Panc1 (cell line): ENCODE data around the gene NCAPG. TPM values are rescaled to one million over a fixed set of nuclear protein-coding genes. Genes with fewer than 3 reads are reported as not detected.
A peak's percentile ranks its signal among the peaks of the same experiment; 100 is the strongest.
"Not testable (repeated sequence)": the region's sequence is repeated elsewhere in the genome, so short reads cannot be mapped to it uniquely, and the experiment has no call there.

Source experiments
- ATAC-seq: fragments of 200-7000 bp; cut with Tn5 transposase; 2 replicates; pipeline ENCODE4 v1.9.1; 2020; ENCODE audit warnings: mild to moderate bottlenecking, moderate library complexity
- BruUV-seq: library from RNA; stranded (reverse); fragments of 400-500 nt; replicated peaks from 2 replicates; lab custom pipeline; 2021; lab: Mats Ljungman, UMichigan
- CTCF ChIA-PET: fragments of 300-600 bp; sonication (Branson Sonifier 250); formaldehyde crosslinking; loops from one replicate; lab custom pipeline; 2022; ENCODE audit warnings: antibody characterized with exemption; lab: Charles Lee
- POLR2A ChIA-PET: fragments of 300-600 bp; sonication (Branson Sonifier 250); formaldehyde crosslinking; loops from one replicate; lab custom pipeline; 2022; ENCODE audit warnings: antibody characterized with exemption; lab: Charles Lee
- DNase-seq: peaks from one replicate; pipeline ENCODE4 v3.0.0-alpha.2; 2010; ENCODE audit warnings: low read depth, low spot score
- H3K27ac ChIP-seq: 2 replicates; pipeline ENCODE4 v1.5.1; 2011; ENCODE audit warnings: mild to moderate bottlenecking, low read length, inconsistent platforms
- H3K27me3 ChIP-seq: fragments of 200-500 bp; sonication (Bioruptor generic); 2 replicates; pipeline ENCODE4 v1.6.0; 2014; ENCODE audit warnings: low read length, inconsistent platforms; ENCODE audit not compliant: control insufficient read depth, insufficient read depth
- H3K36me3 ChIP-seq: fragments of 200-500 bp; sonication (Bioruptor generic); 2 replicates; pipeline ENCODE4 v1.5.1; 2014; ENCODE audit warnings: inconsistent platforms, mild to moderate bottlenecking, low read length, moderate library complexity; ENCODE audit not compliant: control insufficient read depth, insufficient read depth
- H3K4me1 ChIP-seq: 2 replicates; pipeline ENCODE4 v1.5.1; 2011; ENCODE audit warnings: inconsistent platforms, mild to moderate bottlenecking, low read length, moderate library complexity; ENCODE audit not compliant: control insufficient read depth, insufficient read depth
- H3K4me3 ChIP-seq, 2 experiments: 2 replicates each; pipeline ENCODE4 v1.5.1; 2011 to 2012; ENCODE audit warnings: low read depth in 2 of 2, low read length in 2 of 2, mild to moderate bottlenecking in 2 of 2, inconsistent platforms in 1 of 2, moderate library complexity in 1 of 2
- H3K9me3 ChIP-seq: fragments of 200-500 bp; sonication (Bioruptor generic); 2 replicates; pipeline ENCODE4 v1.5.1; 2014; ENCODE audit warnings: low read depth, mild to moderate bottlenecking, inconsistent platforms, low read length, moderate library complexity; ENCODE audit not compliant: control insufficient read depth, insufficient read depth
- CTCF ChIP-seq: fragments of 450-650 bp; IDR thresholded peaks from 2 replicates; pipeline ENCODE4 v1.5.1; 2017; ENCODE audit warnings: mild to moderate bottlenecking
- POLR2AphosphoS5 ChIP-seq: IDR thresholded peaks from 2 replicates; pipeline ENCODE4 v1.6.1; 2012; ENCODE audit warnings: mild to moderate bottlenecking, low read depth, low read length, moderate library complexity
- SIN3A ChIP-seq: IDR thresholded peaks from 2 replicates; pipeline ENCODE4 v1.6.1; 2012; ENCODE audit warnings: low read depth, mild to moderate bottlenecking, low read length, moderate library complexity, borderline replicate concordance; ENCODE audit not compliant: insufficient read depth
- TCF7L2 ChIP-seq: IDR thresholded peaks from 2 replicates; pipeline ENCODE4 v1.6.1; 2011; ENCODE audit warnings: mild to moderate bottlenecking, low read depth, low read length, inconsistent platforms
- in situ Hi-C: cut with HindIII; loops from 2 replicates; pipeline ENCODE4 v1.10.0; 2016; ENCODE audit warnings: low sequenced_read_pairs, low pct_unique_long_range_greater_than_20kb
- intact Hi-C: fragments of 100-400 bp; cut with micrococcal nuclease; formaldehyde crosslinking; loops from one replicate; pipeline ENCODE4 v1.10.0; 2022; ENCODE audit not compliant: unreplicated experiment
- total RNA-seq: library from RNA; stranded (reverse); gene quantifications from one replicate; pipeline ENCODE4 v1.2.1, GENCODE V29; 2021; ENCODE audit not compliant: unreplicated experiment
- TF ChIP-seq, protein P1 (sequence below), 2 experiments: IDR thresholded peaks; 2 replicates each; pipeline ENCODE4 v1.6.1; 2011 to 2012; ENCODE audit warnings: low read depth in 2 of 2, control low read depth in 1 of 2, low read length in 1 of 2, mild to moderate bottlenecking in 1 of 2, moderate library complexity in 1 of 2; ENCODE audit not compliant: insufficient read depth in 1 of 2

NCAPG gene
- total RNA-seq, 1 experiment from 2014 or later, result 31.0 TPM

DNA sequence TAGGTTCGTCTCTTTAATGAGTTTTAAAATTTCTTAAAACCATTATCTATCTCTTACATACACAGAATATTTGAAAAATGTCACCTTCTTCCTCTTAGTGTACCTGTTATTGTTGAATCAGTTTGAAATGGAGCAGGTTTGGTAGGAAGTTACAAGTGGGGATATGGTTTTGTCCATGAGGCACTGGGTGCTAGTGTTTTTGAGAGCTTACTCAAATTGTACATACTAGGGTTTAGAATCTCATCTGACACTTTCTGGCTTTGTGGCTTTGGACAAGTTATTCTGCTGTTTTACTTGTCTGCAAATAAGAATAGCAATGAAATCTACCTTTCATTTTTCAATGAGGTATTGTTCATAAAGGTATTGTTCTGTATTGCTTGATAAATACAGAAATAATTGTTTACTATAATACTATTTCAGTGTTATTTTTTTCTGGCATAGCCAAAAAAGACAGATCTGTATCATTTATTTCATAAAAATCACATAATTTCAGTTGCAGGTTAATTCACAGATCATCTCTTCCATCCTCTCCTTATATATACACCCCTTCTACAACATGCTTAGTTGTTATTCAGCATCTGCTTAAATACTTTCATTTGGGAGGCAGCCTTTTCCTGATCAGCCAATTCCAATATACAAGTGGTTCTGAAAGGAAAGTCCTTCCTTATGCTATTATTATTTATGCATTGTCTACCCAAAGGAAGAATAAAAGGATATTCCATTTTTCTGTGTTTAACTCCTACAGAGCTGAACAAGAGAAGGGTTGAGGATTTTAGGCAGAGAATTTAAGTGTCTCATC, 13.3 kb downstream of the NCAPG start:
- ChIA-PET CTCF (no interaction called here), POLR2A (no interaction called here)
- intact Hi-C loops, result no loop called here
- no peaks in the 10 kb centered on the region for H3K4me1 ChIP-seq
- no TSS peak for BruUV-seq
- ATAC-seq, result no peak
- DNase-seq, result no peak
- no peaks in the 10 kb centered on the region for H3K9me3 ChIP-seq
- H3K4me3 ChIP-seq, result no peak overlapping the region
- H3K36me3 ChIP-seq, result peaks cover 45% of the 10 kb centered on the region
- no peak overlapping the region for H3K27ac ChIP-seq
- in situ Hi-C loops, result no loop called here
- no peak for TF ChIP-seq TCF7L2
- H3K27me3 ChIP-seq, result no peaks in the 10 kb centered on the region

DNA sequence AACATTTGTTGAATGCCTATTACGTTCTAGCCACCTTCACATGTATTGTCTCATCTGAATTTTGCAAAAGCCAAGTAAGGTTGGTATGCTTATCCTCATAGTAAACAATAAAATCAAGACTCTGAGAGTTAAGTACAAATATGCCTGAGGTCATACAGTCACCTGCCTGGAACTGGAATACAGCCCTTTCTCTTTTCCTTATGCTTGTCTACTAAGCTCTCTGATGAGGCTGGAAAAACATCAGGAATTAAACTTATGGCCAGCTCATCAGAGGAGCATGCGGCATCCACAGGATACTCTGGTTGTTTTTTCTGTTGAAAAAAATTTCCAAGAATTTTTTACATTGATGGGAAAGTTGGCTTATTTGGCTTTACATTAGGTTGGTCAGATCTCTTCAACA, 35.5 kb downstream of the NCAPG start:
- ChIA-PET CTCF (no interaction called here), POLR2A (no interaction called here)
- no peaks in the 10 kb centered on the region for H3K4me1 ChIP-seq
- peaks cover 11% of the 10 kb centered on the region; the same call in 1 of the 2 replicates for H3K36me3 ChIP-seq
- intact Hi-C loops, result loop anchor here (10.0 kb wide), 1 partner anchor 749 kb away; no protein-coding TSS in a partner anchor
- H3K27me3 ChIP-seq, result no peaks in the 10 kb centered on the region
- ATAC-seq, result peak; percentile 38; the same call in 1 of the 2 replicates
- no TSS peak for BruUV-seq
- no peak overlapping the region for H3K27ac ChIP-seq
- in situ Hi-C loops, result no loop called here
- H3K4me3 ChIP-seq, result no peak overlapping the region
- H3K9me3 ChIP-seq, result no peaks in the 10 kb centered on the region
- TF ChIP-seq POLR2AphosphoS5 (no peak), TCF7L2 (no peak), CTCF (no peak), SIN3A (no peak)
- TF ChIP-seq, protein P1, sequence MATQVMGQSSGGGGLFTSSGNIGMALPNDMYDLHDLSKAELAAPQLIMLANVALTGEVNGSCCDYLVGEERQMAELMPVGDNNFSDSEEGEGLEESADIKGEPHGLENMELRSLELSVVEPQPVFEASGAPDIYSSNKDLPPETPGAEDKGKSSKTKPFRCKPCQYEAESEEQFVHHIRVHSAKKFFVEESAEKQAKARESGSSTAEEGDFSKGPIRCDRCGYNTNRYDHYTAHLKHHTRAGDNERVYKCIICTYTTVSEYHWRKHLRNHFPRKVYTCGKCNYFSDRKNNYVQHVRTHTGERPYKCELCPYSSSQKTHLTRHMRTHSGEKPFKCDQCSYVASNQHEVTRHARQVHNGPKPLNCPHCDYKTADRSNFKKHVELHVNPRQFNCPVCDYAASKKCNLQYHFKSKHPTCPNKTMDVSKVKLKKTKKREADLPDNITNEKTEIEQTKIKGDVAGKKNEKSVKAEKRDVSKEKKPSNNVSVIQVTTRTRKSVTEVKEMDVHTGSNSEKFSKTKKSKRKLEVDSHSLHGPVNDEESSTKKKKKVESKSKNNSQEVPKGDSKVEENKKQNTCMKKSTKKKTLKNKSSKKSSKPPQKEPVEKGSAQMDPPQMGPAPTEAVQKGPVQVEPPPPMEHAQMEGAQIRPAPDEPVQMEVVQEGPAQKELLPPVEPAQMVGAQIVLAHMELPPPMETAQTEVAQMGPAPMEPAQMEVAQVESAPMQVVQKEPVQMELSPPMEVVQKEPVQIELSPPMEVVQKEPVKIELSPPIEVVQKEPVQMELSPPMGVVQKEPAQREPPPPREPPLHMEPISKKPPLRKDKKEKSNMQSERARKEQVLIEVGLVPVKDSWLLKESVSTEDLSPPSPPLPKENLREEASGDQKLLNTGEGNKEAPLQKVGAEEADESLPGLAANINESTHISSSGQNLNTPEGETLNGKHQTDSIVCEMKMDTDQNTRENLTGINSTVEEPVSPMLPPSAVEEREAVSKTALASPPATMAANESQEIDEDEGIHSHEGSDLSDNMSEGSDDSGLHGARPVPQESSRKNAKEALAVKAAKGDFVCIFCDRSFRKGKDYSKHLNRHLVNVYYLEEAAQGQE (IDR thresholded peaks at IDR 0.05; ENCODE audit: insufficient read depth in 1 of 2, low read depth in 2 of 2, low read length in 1 of 2), result no peak
- no peak for DNase-seq

- H3K4me1 ChIP-seq, BruUV-seq, intact Hi-C loops, H3K4me3 ChIP-seq, ATAC-seq, H3K36me3 ChIP-seq, H3K27me3 ChIP-seq, DNase-seq, CTCF ChIA-PET, in situ Hi-C loops, POLR2A ChIA-PET, H3K27ac ChIP-seq, H3K9me3 ChIP-seq: not testable (repeated sequence)
These were observed 39.5 kb downstream of the NCAPG start for GRCh38 chr4:17850295-17850694.
